Esophagus muscularis mucosa (tissue), 3 donors: ENCODE data around the gene ANKFY1.

Source experiments
- POLR2A ChIP-seq: fragments of 450-650 bp; IDR thresholded peaks from one replicate; pipeline ENCODE4 v1.6.1; 2017; ENCODE audit warnings: antibody characterized with exemption, moderate library complexity, mild to moderate bottlenecking, low read depth
- POLR2AphosphoS5 ChIP-seq, 2 donors: sonication (generic); formaldehyde crosslinking; IDR thresholded peaks; one replicate each; pipeline ENCODE4 v1.6.1; 2017; ENCODE audit warnings: antibody characterized with exemption in 2 of 2
- TF ChIP-seq, protein P1 (sequence below), 3 experiments: fragments of 200-600 bp in 2 of 3; fragments of 450-650 bp in 1 of 3; sonication (generic) in 2 of 3; IDR thresholded peaks; one replicate each; pipeline ENCODE4 v1.5.1; 2017 to 2019; ENCODE audit warnings: antibody characterized with exemption in 3 of 3, mild to moderate bottlenecking in 2 of 3, moderate library complexity in 1 of 3

GRCh38 chr17:4162775-4163466 is 100.9 kb downstream of the ANKFY1 start:
- TF ChIP-seq POLR2AphosphoS5 (IDR thresholded peaks at IDR 0.05) (no peak), POLR2A (no peak)
- TF ChIP-seq, protein P1, sequence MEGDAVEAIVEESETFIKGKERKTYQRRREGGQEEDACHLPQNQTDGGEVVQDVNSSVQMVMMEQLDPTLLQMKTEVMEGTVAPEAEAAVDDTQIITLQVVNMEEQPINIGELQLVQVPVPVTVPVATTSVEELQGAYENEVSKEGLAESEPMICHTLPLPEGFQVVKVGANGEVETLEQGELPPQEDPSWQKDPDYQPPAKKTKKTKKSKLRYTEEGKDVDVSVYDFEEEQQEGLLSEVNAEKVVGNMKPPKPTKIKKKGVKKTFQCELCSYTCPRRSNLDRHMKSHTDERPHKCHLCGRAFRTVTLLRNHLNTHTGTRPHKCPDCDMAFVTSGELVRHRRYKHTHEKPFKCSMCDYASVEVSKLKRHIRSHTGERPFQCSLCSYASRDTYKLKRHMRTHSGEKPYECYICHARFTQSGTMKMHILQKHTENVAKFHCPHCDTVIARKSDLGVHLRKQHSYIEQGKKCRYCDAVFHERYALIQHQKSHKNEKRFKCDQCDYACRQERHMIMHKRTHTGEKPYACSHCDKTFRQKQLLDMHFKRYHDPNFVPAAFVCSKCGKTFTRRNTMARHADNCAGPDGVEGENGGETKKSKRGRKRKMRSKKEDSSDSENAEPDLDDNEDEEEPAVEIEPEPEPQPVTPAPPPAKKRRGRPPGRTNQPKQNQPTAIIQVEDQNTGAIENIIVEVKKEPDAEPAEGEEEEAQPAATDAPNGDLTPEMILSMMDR (IDR thresholded peaks at IDR 0.05) = no peak
